ENCODE measurements around the gene SCNM1.
"Not testable (repeated sequence)": the region's sequence is repeated elsewhere in the genome, so short reads cannot be mapped to it uniquely, and the experiment has no call there.

SCNM1 gene

DNA sequence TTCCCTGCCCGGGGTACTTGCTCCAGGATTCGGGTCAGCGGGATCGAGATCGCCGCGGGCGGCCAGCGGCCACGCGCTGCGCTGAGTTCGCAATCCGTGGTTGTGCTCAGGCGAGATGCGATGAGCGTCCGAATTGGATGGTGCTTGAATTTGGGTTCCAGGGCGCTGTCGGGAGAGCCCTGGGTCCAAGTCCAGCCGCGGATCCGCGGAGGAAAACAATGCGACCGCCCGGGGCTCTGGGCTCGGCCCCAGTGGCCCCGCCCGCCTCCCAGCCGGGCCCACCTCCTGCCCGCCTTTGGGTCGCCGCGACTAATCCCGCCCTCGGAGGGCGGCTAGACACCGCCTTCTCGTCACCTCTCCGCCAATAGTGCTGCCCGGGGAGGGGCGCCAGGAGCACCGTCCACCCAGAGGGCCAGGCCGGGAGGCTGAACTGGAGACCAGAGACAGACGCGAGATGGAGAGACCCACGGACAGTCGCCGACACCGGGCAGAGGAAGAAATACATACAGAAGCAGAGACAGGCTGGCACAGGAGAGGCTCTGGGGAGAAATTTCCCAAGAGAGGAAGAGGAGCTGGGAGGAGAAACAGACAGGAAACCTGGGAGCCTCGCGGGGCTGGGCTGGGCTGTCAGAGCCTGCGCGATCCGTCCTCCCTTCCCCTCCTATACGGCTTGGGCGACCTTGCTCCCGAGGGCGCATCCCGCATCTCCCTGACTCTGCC is 19.4 kb upstream of the SCNM1 start, which contains the start of gene SEMA6C:
SEMA6C (minus strand) TSS at position 220 of the 720 bp plus-strand sequence. CDS start 4,010 bp downstream, outside the sequence.
- DNase-seq (ENCODE audit: low read depth): peak; percentile 78

DNA sequence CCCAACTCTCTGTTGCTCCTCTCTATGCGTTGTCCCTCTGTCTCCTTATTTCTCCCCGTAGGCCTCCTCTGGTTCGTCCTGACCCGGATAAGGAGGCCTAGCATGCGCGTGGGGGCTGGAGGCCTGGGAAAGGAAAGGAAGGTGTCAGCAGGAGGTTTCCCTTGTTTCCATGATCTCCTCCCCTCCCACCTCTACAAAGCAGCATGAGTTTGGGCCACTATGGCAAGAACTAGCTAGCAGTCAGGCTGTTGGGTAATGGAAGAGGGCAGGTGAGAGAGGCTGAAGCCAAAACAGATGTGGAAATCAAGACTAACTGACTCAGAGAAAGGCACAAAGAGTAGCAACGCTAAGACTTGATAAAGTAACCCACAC is 18.8 kb upstream of the SCNM1 start:
- DNase-seq (ENCODE audit: low read depth): no peak

DNA sequence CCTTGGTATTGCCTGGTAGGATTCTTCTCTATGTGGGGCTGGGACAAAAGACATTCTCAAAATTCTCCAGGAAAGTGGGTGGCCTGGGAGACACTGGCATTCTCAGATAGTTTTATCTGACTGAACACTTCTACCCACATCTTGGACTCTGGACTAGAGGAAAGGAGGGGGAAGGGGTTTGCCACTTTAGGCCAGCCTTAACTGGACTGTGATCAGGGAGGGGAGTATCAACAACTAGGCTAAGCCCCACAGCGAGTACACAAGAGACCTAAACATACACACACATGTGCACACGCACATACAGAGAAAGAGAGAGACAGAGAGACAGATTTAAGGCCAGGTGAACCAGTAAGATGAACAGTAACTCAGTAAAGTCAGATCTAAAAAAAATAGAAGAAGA is 18.3 kb upstream of the SCNM1 start:
- no peak for DNase-seq (ENCODE audit: low read depth)

DNA sequence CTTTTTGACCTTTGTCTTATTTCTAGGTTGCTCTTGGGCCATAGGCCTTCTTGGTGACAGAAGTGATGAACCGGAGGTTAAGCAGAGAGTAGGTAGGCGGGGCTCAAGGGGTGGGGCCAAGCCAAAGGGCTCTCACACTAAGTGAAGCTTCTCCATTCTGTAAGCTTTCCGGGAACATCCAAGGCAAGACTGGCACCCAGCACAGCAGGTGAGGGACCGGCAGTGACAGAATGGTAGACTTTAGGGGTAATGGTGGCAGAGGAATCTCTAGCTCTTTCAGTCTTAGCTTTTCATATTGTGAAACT is 9.5 kb upstream of the SCNM1 start, which contains the start of gene TNFAIP8L2:
TNFAIP8L2 (plus strand) TSS at position 135 of the 305 bp plus-strand sequence. CDS start 2,049 bp downstream, outside the sequence.
- DNase-seq (ENCODE audit: low read depth): peak; percentile 56

DNA sequence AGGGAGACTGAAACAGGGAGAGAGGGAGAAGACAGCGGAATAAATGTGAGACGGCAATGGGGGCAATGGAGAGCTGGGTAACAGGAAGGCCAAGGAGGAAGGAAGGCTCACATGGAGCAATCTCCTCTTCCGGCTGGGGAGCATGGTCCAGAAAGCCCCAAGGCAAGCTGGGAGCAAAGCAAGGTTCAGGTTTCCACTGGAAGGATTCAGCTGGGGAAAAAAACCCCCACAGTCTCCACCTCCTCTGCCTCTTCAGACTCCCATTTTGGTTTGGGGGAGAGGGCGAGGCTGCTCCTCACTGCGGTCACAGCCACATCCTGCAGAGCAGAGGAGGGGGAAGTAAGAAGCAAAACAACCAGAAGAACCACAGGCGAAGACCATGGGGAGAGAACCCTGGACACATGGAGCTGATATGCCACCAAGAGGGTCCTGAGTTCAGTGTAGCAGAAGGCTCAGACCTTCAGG is 8.8 kb upstream of the SCNM1 start:
- peak; percentile 48 for DNase-seq (ENCODE audit: low read depth)

DNA sequence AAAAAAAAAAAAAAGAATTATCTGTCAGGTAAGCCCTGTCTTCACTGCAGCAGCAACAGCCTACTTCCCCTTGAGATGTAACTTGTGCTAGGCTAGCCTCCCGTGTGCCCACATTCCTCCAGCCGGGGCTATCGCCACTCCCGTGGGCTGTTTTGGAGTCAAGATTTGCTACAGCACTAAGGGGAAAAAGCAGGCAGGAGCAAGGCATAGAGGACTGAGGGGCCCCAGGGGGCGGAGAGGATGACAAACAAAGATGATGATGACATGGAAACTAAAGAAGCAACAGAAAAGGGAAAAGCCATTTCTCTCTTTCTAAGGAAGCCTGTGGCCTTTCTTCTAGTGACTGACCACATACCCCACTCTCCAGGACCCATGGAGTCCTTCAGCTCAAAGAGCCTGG is 7.6 kb upstream of the SCNM1 start:
- DNase-seq (ENCODE audit: low read depth): no peak

DNA sequence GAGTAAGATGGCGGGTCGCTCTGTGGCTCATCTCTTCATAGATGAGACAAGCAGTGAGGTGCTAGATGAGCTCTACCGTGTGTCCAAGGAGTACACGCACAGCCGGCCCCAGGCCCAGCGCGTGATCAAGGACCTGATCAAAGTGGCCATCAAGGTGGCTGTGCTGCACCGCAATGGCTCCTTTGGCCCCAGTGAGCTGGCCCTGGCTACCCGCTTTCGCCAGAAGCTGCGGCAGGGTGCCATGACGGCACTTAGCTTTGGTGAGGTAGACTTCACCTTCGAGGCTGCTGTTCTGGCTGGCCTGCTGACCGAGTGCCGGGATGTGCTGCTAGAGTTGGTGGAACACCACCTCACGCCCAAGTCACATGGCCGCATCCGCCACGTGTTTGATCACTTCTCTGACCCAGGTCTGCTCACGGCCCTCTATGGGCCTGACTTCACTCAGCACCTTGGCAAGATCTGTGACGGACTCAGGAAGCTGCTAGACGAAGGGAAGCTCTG is 7.1 kb upstream of the SCNM1 start:
- DNase-seq (ENCODE audit: low read depth): no peak

DNA sequence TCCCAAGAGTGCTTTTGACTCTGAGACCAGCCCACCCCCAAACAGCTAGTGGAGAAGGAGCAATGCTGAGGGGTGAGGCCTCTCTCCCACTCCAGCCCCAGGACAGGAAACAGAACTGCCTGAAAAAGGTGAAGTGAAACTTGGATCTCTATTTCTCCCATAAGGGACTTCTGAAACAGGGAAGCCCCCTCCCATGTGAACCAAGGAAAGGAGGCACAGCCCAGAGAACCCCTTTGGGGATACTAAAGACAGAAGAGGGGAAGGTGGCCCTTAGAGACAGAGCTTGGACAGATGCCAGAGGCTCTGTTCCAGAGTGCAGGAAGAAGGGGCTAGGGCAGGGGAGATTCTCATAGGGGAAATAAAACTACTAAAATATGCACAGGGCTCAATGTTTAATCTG is 6.6 kb upstream of the SCNM1 start:
- DNase-seq (ENCODE audit: low read depth): no peak

DNA sequence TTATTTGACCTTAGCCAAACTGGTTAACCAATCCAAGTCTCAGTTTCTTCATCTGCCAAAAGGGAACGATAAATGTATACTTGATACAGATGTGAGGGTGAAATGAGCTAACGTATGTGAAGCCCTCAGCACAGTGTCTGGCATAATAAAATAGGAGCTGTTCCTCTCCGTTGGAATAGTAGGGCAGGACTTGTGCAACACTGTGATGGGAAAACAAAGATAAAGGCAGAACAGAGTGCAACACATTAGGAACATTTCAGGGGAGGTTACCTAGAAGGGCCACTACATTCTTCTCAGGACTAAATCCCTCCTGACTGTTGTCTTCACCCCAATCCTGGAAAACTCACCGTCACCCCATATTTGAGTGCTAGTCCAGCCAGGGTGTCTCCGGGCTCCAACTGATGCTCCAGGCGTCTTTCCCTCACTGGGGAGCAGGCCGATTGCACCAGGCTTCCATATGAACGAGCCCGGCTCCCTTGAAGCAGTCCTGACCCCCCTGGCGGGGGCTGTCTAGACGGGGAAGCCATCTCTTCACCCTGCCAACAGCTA is 1.1 kb upstream of the SCNM1 start:
- DNase-seq (ENCODE audit: low read depth): no peak

DNA sequence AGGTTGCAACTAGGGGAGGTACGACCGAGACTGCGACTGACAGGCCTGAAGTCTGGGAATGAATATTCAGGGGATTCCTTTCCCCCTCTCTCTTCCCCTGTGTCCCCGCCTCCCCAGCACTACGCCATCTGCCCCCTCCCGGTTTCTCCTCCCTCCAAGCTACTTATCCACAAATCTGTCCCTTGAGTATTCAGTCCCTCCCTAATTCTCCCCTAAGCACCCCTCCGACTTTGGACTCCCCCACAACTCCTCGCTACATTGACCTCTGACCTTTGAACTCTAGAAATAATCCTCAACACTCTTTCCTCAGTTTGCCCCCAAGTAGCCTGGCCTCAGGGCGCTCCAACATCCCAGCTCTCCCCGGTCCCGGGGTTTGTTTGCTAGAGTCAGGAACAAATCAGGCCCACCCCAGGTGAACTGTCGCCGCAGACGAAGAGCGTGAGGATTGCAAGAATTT is 635 bp upstream of the SCNM1 start:
- no peak for DNase-seq (ENCODE audit: low read depth)

DNA sequence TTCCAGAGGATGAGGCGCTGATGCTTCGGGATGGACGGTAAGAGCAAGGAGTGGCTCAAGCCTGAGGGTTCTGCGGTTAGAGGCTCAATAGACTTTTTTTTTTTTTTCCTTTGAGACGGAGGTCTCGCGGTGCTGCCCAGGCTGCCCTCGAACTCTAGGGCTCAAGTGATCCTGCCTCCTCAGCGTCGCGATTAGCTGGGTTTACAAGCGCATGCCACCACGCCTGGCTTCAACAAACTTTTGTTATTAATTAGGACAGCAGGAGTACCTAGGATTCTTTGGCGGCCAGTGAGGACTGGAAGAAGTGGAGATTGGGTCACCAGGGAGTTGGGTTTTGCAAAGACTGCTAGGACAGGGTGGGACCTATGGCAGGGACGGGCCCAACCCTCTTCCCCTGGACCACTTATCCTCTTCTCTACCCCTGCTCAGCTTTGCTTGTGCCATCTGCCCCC is 587 bp downstream of the SCNM1 start:
- no peak for DNase-seq (ENCODE audit: low read depth)

DNA sequence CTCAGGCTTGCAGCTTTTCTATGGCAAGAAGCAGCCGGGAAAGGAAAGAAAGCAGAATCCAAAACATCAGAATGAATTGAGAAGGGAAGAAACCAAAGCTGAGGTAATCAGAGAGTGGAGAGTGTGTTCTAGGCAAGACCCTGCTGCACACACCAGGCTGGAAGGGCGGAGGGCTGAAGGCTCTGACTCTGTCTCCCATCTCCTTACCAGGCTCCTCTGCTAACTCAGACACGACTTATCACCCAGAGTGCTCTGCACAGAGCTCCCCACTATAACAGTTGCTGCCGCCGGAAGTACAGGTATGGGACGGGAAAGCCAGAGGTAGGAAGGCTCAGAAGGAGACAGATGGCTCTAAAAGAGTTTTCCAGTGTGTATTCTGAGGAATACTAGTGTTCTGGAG is 1.2 kb downstream of the SCNM1 start:
- DNase-seq (ENCODE audit: low read depth): no peak

DNA sequence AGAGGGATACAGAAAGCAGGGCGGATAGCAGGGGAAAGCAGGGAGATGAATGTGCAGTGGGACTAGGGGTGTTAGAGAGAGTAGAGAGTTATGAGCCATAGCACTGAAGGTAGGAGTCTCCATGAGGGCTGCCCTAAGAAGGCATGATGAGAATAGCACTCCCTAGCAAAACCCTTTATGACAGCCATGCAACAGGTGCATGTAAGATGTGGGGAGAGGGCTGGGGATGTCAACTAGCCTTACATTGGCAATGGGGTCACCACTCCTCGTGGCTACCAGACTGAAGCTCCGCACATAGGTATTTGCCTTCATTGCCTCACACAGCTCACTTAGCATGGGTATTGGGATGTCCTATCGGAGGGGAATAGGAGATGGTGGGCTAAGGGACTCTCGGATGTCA is 5.2 kb downstream of the SCNM1 start:
- DNase-seq (ENCODE audit: low read depth): no peak

DNA sequence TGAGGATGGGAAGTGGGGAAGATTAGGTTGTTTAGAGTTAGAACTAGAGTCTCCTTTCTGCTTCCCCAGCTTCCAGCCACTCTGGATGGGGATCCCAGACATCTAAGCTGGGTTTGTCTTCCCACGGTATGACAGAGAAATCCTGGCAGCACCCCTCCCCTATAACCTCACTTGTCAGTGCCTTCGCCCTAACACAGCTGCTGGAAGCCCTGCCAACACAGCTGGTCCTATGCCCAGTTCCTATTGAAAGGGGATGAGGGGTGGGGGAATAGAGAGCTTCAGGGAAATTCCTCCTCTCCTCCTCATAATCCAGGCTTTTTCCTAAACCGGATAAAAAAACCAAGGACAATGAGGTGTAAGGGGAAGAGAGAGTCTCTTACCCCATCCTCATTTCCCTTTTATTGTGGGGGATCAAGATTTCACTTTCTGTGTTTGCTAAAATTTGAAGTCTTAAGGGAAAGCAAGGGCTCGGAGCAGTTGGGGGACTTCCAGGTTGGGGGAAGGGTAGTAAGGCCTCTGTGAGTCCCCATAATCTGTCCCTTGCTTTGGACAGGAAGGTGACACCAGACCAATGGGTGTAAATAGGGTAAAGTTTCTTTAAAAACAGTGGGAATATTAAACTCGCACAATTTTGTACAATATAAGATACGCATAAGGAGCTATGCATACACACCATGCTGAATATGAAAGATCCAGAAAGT is 9.2 kb downstream of the SCNM1 start:
- no peak for DNase-seq (ENCODE audit: low read depth)

DNA sequence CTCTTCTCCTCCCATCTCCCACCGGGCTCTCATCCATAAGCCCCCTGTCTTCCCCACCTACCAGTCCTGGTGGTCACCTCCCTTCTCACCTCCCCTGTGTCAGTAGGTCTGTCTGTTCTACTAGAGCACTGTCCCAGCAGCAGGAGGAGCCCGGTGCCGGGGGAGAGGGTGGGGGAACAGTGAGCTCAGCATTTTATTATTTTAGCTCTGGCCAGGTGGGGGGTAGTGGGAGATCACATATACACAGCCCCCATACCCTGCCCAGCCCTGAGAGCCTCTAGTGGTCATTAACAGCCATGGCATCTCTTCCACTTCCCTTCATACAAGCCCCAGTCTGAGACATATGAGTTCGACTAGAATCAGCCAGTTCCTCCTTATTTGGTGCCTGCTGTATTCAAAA is 9.9 kb downstream of the SCNM1 start, which contains the start of gene TMOD4:
TMOD4 (minus strand) TSS at position 119 of the 400 bp plus-strand sequence. CDS start 1,106 bp downstream, outside the sequence.
- DNase-seq (ENCODE audit: low read depth): no peak

DNA sequence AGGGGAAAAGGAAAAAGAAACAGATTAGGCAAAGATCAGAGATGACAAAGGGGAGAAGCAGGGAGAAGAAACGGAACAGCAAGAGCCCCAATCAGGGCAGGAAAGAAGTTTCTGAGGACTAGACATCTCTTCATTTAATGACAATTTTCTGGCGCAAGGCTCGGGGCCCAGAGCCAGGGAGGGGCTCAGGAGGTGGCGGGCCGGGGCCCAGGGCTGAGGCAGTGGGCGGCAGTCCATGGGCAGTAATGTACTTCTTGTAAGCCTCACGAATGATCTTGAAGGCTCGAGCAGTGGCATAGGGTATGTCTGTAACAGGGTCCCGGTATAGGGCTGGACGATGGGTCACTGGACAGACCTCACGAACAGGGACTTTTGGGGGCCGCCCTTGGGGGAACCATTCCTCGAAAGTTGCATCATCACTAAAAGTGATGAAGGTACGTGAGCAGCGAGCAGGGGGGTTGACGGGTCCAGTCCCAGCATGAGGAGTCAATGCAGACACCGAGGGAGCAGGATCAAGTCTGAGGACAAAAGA is 10.6 kb downstream of the SCNM1 start:
- DNase-seq (ENCODE audit: low read depth): no peak

DNA sequence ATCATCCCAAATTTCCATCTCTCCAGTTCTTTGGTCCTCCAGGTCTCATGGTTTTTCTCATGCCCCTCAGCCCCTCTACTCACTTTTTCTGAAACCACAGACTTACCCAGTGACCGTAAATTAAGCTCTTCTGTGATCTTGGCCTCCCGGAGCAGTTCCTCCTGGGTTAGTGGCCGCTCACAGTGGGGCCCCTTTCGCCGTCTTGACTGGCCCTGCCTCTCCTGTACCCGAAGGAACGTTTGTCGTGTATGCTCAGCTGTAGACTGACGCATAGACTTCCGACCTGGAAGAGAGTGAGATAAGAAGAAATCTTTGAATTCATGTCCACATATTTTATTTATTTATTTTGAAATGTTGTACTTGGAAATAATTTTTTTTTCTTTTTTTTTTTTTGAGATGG is 18.3 kb downstream of the SCNM1 start:
- no peak for DNase-seq (ENCODE audit: low read depth)

DNA sequence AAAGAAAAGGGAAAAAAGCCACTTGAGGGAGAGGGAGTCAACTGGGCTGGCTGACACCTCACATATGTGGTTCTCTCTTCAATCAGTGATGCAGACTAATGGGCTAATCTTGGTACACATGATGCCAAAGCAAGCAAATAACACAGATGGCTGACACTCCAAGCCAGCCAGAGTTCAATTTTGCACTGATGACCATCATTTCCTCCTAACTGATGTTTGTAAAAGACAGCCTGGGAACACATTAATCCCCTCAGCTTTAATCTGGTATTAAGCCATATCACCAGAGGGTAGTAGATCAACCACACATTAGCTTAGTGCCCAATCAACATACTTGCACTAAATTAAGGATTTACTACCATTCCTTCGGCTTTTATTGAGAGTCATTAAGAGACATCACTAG is 21.3 kb downstream of the SCNM1 start:
- no peak for DNase-seq (ENCODE audit: low read depth)

DNA sequence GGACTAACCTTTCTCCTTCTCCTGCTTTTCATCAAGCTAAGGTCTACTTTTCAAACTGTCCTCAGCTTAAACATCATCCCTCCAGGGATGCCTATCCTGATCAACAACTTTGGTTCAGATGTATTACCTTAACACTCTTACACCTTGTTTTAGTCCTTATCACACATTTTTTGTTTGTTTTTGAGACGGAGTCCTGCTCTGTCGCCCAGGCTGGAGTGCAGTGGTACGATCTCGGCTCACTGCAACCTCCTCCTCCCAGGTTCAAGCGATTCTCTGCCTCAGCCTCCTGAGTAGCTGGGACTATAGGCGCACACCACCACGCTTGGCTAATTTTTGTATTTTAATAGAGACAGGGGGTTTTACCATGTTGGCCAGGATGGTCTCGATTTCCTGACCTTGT is 22.7 kb downstream of the SCNM1 start:
- not testable (repeated sequence) for DNase-seq (ENCODE audit: low read depth)

DNA sequence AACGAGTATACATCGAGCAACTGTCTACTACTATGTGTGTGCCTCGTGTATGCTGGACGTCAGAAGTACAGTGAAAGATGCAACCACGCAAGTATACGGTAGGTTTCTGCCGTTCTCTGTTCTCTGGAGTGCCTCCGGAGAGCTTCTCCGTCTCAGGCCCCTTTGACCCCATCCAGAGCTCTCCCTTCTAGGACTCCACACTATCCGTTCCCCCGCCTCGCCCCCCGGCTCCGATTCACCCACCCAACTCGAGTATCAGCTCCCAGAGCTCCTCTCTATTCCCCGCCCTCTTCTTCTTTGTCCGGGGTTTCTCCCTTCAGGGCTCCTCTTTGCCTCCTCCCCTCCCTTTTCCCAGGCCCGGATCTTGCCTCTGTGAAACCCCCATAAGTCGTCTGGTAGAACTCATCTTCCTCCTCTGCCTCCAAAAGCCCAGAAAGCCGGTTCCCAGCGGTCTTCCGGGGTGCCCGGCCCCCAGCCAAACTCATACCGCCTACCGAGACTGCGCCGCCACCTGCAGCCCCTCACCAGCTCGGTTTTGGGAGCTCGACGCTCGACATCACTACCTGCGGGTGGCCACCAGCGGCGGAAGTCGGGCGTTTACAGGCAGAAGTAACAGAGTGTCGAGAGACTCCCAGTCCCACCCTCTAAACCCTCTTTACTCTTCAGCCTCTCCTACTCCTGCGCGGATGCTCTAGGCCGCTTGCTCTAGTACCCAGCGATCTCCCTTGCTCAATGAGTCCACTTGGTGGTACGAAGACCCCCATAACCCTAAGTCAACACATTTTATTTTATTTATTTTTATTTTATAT is 23.9 kb downstream of the SCNM1 start, which contains the start of gene VPS72:
VPS72 (minus strand) TSS at position 561 of the 809 bp plus-strand sequence; CDS start at position 485, 76 bp downstream.
- DNase-seq (ENCODE audit: low read depth): peak; percentile 78

DNA sequence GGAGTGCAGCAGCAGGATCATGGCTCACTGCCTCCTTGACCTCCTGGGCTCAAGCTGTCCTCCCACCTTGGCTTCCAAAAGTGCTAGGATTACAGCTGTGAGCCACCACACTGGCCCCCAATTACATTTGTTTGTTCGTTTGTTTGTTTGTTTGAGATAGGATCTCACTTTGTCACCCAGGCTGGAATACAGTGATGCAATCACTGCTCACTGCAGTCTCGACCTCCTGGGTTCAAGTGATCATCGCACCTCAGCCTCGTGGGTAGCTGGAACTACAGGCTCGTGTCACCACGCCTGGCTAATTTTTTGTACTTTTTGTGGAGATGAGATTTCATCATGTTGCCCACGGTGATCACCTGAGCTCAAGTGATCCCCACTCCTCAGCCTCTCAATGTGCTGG is 26.1 kb downstream of the SCNM1 start:
- no peak for DNase-seq (ENCODE audit: low read depth)

DNA sequence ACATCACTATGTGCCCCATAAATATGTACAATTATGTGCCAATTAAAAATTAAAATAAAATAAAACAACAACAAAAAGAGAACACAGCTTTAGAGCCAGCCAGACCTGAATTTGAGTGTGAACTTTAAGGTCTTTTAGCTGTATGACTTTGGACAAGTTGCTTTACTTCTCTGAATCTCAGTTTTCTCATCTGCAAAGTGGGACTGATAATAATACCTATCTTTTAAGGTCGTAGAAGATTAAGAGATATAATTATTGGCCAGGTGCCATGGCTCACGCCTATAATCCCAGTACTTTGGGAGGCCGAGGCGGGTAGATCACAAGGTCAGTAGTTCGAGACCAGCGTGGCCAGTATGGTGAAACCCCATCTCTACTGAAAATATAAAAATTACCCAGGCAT is 27.4 kb downstream of the SCNM1 start:
- DNase-seq (ENCODE audit: low read depth): no peak

Data from T-helper 22 cell (primary cell).